Activated T-helper 2 cell treated with anti-CD3 and anti-CD28 coated beads, Interferon-gamma antibody, Interleukin-2, Interleukin-4, amounts not matched to agents 10 μg/mL and 5 μg/mL and 100 μg/mL, durations not matched to agents 14 hours and 24 hours and 36 hours (primary cell): ENCODE data around the gene MYO9B. TPM values are rescaled to one million over a fixed set of nuclear protein-coding genes. Genes with fewer than 3 reads are reported as not detected.

Source experiments
- DNase-seq: peaks from one replicate; pipeline ENCODE4 v3.0.0; 2021; ENCODE audit warnings: low spot score
- H3K27ac Mint-ChIP-seq: one replicate; pipeline ENCODE4 v1.8.0; 2021; ENCODE audit warnings: mixed read lengths
- H3K27me3 Mint-ChIP-seq: one replicate; pipeline ENCODE4 v1.8.0; 2021; ENCODE audit warnings: low read depth, mixed read lengths
- H3K36me3 Mint-ChIP-seq: one replicate; pipeline ENCODE4 v1.8.0; 2021; ENCODE audit warnings: low read depth, mixed read lengths
- H3K4me1 Mint-ChIP-seq: one replicate; pipeline ENCODE4 v1.8.0; 2021; ENCODE audit warnings: low read depth, mixed read lengths
- H3K4me3 Mint-ChIP-seq: one replicate; pipeline ENCODE4 v1.8.0; 2021; ENCODE audit warnings: low read depth, mild to moderate bottlenecking, moderate library complexity, mixed read lengths
- H3K9me3 Mint-ChIP-seq: one replicate; pipeline ENCODE4 v1.8.0; 2021; ENCODE audit warnings: mixed read lengths
- intact Hi-C: fragments of 100-400 bp; cut with micrococcal nuclease; formaldehyde crosslinking; loops from one replicate; pipeline ENCODE4 v1.15.1; 2023
- total RNA-seq: library from RNA; stranded (reverse); gene quantifications from 2 replicates; pipeline ENCODE4 v1.2.3, GENCODE V29; 2022

The MYO9B gene
- total RNA-seq, 1 donor from 2014 or later = 143 TPM

DNA sequence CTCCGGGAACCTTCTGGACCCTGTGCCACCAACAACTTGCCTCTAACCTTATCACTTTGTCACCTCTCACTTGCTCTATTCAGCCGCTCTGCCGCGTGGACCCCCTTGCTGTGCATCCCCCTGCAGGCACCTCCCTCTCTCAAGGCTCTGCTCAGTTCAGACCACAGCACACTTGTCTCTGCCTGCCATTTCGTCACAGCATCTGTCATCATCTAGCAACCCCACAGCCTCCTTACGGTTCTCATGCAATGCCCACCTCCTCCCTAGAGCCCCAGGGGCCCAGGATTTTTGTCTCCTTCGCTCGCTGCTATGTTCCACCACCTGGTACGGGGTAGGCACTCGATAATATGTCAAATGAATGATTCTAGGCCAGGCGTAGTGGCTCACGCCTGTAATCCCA, 5.2 kb upstream of the MYO9B start:
- Mint-ChIP-seq H3K4me3 (peak overlapping the region; percentile 15), H3K4me1 (peaks cover 35% of the 10 kb centered on the region), H3K36me3 (peaks cover 52% of the 10 kb centered on the region), H3K9me3 (no peaks in the 10 kb centered on the region), H3K27ac (peak overlapping the region; percentile 20), H3K27me3 (no peaks in the 10 kb centered on the region)
- intact Hi-C loops = no loop called here
- DNase-seq = no peak

DNA sequence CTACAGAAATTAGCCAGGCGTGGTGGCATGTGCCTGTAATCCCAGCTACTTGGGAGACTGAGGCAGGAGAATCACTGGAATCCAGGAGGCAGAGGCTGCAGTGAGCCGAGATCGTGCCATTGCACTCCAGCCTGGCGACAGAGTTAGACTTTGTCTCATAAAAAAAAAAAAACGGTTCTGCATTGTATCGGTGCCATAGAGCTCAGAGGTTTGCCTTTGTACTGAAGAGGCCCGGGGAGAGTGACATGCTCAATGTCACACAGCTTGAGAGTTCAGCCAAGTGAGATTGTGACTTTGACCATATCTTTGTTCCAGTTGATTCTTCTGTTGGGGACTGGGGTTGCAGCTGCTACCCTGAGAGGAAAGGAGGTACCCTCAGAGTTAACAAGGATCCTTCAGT, 4.7 kb upstream of the MYO9B start:
- no peaks in the 10 kb centered on the region for H3K9me3 Mint-ChIP-seq
- H3K36me3 Mint-ChIP-seq = peaks cover 52% of the 10 kb centered on the region
- H3K4me3 Mint-ChIP-seq = no peak overlapping the region
- H3K4me1 Mint-ChIP-seq = peaks cover 35% of the 10 kb centered on the region
- DNase-seq = no peak
- intact Hi-C loops = no loop called here
- no peaks in the 10 kb centered on the region for H3K27me3 Mint-ChIP-seq
- H3K27ac Mint-ChIP-seq = no peak overlapping the region

DNA sequence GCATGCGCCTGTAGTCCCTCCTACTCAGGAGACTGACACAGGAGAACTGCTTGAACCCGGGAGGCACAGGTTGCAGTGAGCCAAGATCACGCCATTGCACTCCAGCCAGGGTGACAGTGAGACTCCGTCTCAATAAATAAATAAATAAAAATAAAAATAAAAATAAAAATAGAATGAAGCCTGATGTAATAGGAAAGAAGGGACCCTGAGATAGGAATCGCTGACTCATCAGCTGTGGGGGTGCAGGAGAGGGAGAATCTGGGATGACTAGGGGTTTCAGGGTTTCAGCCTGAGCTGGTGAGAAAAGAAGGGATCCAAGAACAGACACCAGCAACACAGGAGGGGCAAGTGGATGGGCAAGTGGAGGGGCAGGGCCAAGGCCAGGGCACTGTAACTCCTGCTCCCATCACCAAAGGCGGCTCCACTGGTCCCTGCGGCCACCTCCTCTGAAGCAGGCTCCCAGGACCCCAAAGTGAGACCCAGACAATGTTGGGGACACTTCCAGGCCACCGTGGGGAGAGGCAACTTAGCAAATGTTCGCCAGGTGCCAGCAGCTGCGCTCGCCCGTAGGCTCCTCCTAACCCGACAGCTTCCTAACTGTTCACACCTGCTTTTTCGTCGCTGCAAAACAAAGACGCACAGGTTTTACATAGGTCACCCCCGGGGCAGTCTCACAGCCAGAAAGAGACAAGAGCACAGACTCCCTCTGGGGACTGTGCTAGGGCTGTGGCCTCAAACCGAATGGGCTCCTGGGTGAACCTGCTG, 1.5 kb upstream of the MYO9B start:
- DNase-seq = no peak
- intact Hi-C loops = no loop called here
- H3K9me3 Mint-ChIP-seq = no peaks in the 10 kb centered on the region
- H3K27me3 Mint-ChIP-seq = no peaks in the 10 kb centered on the region
- peaks cover 51% of the 10 kb centered on the region for H3K36me3 Mint-ChIP-seq
- peaks cover 43% of the 10 kb centered on the region for H3K4me1 Mint-ChIP-seq
- peak overlapping the region; percentile 97 for H3K27ac Mint-ChIP-seq
- peak overlapping the region; percentile 99 for H3K4me3 Mint-ChIP-seq

DNA sequence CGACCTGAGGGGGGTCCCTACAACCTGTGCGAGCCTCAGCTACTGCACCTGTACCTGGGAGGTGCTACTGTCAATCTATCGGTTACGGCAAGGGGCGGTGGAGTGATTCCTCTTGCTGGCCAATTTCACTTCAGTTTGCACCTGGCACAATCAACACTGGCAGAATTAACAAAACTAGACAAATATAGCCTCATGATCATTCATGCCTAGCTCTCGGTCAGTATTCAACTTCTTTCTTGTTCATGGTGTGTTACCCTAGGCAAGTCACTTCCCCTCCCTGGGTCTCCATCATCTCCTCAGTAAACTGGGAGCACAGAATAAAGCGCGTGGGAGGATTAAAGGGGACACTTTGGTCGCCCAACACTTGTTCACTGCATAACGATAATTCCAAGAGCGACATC, 943 bp upstream of the MYO9B start:
- peak overlapping the region; percentile 99 for H3K4me3 Mint-ChIP-seq
- peaks cover 51% of the 10 kb centered on the region for H3K36me3 Mint-ChIP-seq
- no peak for DNase-seq
- H3K27me3 Mint-ChIP-seq = no peaks in the 10 kb centered on the region
- intact Hi-C loops = loop anchor here (1.0 kb wide), 2 partner anchors 51 to 446 kb away; partner anchors contain the start of gene MED26
- peaks cover 49% of the 10 kb centered on the region for H3K4me1 Mint-ChIP-seq
- H3K9me3 Mint-ChIP-seq = no peaks in the 10 kb centered on the region
- H3K27ac Mint-ChIP-seq = peak overlapping the region; percentile 97

DNA sequence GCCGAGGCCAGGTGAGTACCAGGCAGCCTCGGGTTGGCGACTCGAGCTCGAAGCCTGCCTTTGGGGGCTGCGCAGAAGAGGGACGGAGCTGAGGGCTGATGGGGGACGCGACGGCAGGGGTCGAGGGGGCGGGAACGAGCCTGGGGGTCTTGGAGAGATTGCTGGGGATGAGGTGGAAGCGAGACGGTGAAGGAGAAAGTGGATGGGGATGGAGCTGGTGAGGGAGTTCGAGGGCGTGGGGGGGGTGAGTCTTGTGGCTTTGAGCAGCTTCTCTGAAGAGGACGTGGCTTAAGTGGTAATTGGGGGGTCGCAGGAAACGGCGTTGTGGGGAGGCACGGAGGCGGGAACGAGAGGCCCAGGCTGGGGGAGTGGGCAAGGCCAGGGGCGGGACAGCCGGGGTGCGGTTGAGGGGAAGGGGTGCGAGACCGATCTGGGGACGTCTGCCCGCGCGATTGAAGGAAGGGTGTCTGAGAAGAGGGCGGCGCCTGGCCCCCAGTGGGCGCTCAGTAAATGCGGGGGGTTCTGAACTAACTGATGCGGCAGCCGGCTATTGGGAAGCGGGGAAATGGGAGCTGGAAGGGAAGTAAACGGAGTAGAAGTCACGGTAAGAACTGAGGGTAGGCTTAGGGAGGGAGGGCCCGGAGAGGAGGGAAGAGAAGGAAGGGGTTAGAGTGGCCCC, 426 bp downstream of the MYO9B start:
- Mint-ChIP-seq H3K4me1 (peaks cover 52% of the 10 kb centered on the region), H3K36me3 (peaks cover 43% of the 10 kb centered on the region), H3K27ac (peak overlapping the region; percentile 86), H3K9me3 (no peaks in the 10 kb centered on the region), H3K4me3 (peak overlapping the region; percentile 92), H3K27me3 (no peaks in the 10 kb centered on the region)
- intact Hi-C loops = loop anchor here (1.0 to 2.0 kb wide), 3 partner anchors 49 to 448 kb away; partner anchors contain the start of gene MED26
- DNase-seq = peak; percentile 44

DNA sequence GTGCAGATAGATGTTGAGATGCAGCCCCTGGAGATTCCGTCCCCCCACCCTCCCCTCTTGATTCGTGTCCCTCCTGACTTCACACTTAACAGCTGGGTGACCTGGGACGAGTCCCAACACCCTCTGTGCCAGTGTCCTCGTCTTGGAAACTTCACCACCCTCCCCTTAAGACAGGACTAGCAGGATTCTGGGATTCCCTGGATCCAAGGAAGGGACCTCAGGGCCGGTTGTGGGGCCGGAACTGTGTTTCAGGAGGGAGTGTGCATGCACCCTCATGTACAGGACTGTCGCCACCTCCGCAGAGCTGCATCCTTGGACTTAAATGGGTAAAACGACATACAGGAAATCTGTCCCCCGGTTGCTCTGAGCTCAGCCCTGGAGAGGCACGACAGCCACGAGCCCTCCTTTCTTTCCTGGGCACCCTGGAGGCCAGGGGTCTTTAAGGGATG, 990 bp downstream of the MYO9B start:
- H3K27me3 Mint-ChIP-seq = no peaks in the 10 kb centered on the region

DNA sequence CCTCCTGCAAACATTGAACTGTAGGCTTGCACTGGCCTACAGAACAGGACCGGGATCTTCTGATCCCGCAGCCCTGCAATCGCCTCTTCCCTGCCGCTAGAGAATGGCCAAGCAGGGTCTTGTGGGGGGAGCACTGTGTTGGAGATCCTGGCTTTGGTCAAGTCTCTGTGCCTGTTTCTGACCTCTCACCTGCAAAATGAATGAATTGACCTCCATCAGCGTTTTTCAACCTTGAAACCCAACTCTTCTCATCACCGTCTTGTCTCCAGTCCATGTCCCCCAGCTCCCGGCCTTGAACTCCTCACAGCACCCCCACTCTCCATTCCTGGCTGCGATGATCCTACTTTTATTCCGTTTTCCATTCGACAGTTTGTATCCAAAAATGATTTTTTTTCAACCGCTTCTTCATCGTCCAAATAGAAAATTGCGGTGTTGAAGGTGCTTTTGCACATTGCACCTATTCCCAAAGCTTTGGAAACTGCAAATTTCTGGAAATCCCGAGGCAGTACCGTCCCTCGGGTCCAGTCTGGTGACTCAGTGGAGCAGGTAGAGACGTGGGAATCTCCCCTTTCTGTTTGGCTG, 2.0 kb downstream of the MYO9B start:
- Mint-ChIP-seq H3K27ac (no peak overlapping the region), H3K4me3 (peak overlapping the region; percentile 92), H3K9me3 (no peaks in the 10 kb centered on the region), H3K36me3 (peaks cover 49% of the 10 kb centered on the region), H3K4me1 (peaks cover 54% of the 10 kb centered on the region), H3K27me3 (no peaks in the 10 kb centered on the region)
- intact Hi-C loops = loop anchor here (2.0 kb wide), 1 partner anchor 157 kb away; no protein-coding TSS in a partner anchor
- no peak for DNase-seq

More for the DNA sequence above, 990 bp downstream of the MYO9B start:
- H3K36me3 Mint-ChIP-seq = peaks cover 43% of the 10 kb centered on the region
- intact Hi-C loops = loop anchor here (2.0 kb wide), 1 partner anchor 158 kb away; no protein-coding TSS in a partner anchor
- peak overlapping the region; percentile 92 for H3K4me3 Mint-ChIP-seq
- H3K27ac Mint-ChIP-seq = peak overlapping the region; percentile 86
- H3K9me3 Mint-ChIP-seq = no peaks in the 10 kb centered on the region
- H3K4me1 Mint-ChIP-seq = peaks cover 52% of the 10 kb centered on the region
- DNase-seq = no peak

DNA sequence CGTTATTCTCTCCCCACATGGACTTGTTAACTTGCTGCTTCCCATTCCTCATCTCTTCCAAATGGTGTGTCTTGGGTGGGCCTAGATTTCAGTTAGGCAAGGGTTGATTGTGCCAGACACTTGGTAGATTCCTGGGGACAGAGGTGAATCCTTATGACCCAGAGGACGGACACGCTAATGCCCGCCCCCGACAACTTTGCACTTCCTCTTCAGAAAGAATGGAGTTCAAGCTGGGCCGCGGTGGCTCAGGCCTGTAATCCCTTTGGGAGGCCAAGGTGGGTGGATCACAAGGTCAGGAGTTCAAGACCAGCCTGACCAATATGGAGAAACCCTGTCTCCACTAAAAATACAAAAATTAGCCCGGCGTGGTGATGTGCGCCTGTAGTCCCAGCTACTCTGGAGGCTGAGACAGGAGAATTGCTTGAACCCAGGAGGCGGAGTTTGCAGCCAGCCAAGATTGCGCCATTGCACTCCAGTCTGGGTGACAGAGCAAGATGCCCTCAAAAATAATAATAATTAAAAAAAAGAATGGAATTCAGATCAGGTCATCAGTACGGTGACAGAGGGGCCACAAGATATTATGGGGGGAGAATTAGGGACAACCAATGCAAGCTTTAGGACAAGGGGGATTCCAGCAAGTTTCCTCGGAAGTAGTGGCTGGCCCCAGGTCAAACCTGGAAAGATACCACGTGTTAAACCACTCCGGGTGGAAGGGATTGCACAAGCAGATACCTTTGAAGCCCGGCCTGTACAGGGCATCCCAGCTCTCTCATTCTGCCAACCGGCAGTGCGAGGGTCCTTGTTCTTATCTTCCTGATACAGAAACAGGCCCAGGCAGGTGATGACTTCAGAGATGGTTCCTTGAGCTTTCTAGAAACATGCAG, 2.7 kb downstream of the MYO9B start:
- Mint-ChIP-seq H3K36me3 (peaks cover 45% of the 10 kb centered on the region), H3K9me3 (no peaks in the 10 kb centered on the region), H3K4me3 (peak overlapping the region; percentile 74), H3K27me3 (no peaks in the 10 kb centered on the region), H3K4me1 (peaks cover 47% of the 10 kb centered on the region), H3K27ac (no peak overlapping the region)
- DNase-seq = no peak
- intact Hi-C loops = no loop called here

DNA sequence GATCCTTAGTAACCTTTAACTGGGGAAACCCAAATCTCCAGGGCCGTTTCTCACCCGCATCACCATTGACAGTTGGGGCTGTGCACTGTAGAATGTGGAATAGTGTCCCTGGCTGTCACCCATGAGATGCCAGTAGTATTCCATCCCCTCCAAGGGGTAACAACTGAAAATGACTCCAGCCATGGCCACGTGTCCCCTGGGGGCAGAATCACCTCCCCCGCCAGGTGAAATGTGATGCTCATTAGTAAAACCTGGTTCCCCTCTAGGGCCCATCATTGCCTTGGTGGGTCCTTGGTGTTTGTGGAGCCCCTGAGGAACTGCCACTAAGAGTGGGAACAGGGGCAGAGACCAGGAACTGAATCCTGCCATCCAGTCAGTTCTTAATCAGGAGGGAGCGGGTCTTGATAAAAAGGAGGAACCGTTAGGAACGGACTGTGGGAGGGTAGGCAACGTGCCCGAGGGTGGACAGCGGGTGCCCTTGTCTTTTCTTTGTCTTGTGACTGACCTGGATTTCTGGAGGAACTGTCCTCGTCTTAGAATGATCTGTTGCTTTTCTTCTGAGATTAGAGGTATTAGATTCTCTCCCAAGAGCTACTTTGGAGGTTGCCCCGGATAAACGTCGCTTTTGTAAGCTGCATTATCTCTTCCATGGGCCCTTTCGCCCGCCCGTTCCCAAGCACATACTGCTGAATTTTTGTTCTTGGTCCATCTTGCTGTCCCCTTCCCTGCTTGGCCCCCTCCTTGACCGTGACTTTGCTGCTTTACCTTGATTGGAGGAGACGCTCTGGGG, 3.5 kb downstream of the MYO9B start:
- peak overlapping the region; percentile 69 for H3K4me3 Mint-ChIP-seq
- no peaks in the 10 kb centered on the region for H3K9me3 Mint-ChIP-seq
- H3K36me3 Mint-ChIP-seq = peaks cover 38% of the 10 kb centered on the region
- intact Hi-C loops = no loop called here
- no peak for DNase-seq
- peak overlapping the region; percentile 79 for H3K27ac Mint-ChIP-seq
- H3K4me1 Mint-ChIP-seq = peaks cover 42% of the 10 kb centered on the region
- H3K27me3 Mint-ChIP-seq = no peaks in the 10 kb centered on the region

DNA sequence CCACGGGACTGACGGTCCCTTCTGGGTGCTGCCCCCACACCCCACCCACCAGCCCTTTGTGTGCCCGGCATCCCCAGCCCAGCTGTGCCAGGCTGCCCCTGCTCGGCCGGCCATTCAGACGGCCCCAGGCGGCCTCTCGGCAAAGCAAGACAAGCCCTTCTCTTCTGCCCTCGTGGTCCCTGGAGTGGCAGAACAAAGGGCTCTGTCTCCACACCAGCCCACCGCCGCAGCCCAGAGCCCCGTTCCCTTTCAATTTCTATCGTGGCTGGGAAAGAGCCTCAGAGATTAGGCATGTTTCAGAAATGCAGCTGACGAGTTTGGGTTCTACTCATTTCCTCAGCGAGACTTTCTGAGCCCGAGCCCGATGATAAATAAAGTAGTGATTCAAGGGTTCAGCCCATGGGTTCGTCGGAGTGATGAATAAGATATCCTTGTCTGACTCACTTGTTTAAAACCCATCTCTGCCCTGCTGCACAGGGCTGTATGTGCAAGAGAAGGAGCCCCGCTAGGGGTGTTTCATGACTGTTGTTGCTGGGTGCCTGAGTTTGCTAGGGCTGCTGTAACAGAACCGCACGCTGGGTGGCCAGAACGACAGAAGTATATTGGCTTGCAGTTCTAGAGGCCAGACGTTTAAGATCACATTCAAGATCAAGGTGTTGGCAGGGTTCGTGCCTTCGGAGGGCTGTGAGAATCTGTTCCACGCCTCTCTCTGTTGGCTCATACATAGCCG, 4.3 kb downstream of the MYO9B start:
- DNase-seq = peak; percentile 57
- H3K36me3 Mint-ChIP-seq = peaks cover 35% of the 10 kb centered on the region
- peaks cover 36% of the 10 kb centered on the region for H3K4me1 Mint-ChIP-seq
- peak overlapping the region; percentile 79 for H3K27ac Mint-ChIP-seq
- H3K9me3 Mint-ChIP-seq = no peaks in the 10 kb centered on the region
- H3K4me3 Mint-ChIP-seq = peak overlapping the region; percentile 69
- H3K27me3 Mint-ChIP-seq = no peaks in the 10 kb centered on the region
- intact Hi-C loops = loop anchor here (1.0 kb wide), 1 partner anchor 45 kb away; no protein-coding TSS in a partner anchor

DNA sequence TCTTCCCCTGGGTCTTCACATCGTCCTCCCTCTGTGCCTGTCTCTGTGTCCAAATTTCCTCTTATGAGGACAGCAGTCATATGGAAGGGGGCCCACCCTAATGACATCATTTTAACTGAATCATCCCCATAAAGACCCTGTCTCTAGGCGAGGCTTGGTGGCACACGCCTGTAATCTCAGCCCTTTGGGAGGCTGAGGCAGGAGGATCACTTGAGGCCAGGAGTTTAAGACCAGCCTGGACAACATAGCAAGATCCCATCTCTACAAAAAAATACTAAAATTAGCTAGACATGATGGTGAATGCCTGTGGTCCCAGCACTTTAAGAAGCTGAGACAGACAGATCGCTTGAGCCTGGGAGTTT, 4.8 kb downstream of the MYO9B start:
- Mint-ChIP-seq H3K4me3 (no peak overlapping the region), H3K9me3 (no peaks in the 10 kb centered on the region), H3K27ac (peak overlapping the region; percentile 77), H3K27me3 (no peaks in the 10 kb centered on the region), H3K4me1 (peaks cover 40% of the 10 kb centered on the region), H3K36me3 (peaks cover 35% of the 10 kb centered on the region)
- intact Hi-C loops = loop anchor here (1.0 kb wide), 1 partner anchor 45 kb away; no protein-coding TSS in a partner anchor
- DNase-seq = no peak
